Stimulated activated CD4-positive, alpha-beta T cell treated with anti-CD3 and anti-CD28 coated beads, Interleukin-12 subunit alpha, Interleukin-12 subunit beta, amount 100 ng/mL, for 4 hours (primary cell): Measurements from ENCODE around the gene HDAC4.

Experiments used
- DNase-seq: peaks from one replicate; pipeline ENCODE4 v3.0.0-alpha.2; 2020

The HDAC4 gene

DNA sequence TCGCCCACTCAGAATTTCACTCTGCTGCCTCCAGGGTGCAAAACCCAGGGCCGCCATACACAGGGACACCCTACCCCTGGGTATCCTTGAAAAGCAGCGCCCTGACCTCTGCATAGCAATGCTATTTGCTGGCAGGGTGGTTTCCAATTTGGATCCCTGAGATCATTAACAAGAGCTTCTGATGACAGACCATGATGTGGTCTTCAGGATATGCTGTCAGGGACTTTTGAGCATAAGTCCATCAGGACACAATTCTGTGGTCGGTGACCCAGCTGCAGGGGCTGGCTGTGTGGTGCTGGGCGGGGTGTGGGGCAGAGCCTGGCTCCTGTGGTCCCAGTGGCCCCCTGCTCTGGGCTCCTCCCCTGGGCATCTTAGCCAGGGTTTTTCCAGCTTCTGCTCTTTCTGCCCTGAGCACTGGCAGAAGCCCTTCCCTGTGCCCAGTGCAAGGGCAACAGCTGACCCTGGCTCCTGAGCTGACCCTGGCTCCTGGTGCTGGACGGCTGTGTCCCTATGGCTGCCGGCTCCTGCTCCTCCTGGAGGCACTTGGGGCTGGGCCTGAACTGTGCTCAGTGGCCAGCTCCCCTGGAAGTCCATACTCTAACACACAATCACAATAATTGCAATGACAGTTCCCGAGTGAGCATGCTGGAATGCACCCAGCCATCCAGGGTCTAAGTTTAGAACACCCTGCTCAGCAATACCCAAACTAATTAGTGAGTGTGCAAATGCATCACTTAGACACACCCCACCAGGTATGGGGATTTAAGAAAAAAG lies 271.5 kb downstream of the HDAC4 start:
- DNase-seq: no peak

DNA sequence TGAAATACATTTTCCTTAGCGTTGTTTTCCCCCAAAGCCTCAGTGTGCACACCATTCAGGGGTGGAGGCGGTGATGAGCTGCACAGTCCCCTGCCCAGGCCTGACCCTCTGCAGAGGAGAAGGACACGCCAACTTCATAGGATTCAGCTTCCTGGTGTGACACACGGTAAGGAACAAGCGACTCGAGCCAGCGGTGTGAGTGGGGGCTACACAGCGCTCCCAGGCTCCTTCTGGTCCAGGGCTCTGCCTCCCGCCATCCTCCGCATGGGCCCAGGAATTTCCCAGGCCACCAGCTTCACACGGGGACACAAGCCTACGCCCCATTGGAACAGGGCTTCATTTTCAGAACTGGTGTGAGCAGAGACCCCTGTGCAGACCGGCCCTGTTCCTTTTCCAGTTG lies 272.1 kb downstream of the HDAC4 start:
- no peak for DNase-seq

DNA sequence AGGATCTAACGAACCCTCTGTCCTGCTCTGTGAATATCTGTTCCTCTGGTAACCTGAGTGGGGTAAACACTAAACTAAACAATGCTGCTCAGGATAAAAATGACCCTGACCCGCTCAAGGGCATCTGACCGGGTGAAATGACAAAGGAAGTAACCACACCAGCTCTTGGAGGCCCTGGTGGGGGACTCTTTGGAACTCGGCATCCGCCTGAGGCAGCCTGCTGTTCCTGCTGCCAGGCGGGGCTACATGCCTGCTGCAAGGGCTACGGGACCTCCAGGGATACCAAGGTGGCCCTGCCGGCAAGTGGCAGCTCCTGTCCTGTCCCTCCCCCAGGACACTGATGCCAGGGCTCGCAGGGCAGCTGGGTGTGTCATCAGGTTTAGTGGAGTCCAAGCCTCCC lies 273.3 kb downstream of the HDAC4 start:
- DNase-seq: no peak

DNA sequence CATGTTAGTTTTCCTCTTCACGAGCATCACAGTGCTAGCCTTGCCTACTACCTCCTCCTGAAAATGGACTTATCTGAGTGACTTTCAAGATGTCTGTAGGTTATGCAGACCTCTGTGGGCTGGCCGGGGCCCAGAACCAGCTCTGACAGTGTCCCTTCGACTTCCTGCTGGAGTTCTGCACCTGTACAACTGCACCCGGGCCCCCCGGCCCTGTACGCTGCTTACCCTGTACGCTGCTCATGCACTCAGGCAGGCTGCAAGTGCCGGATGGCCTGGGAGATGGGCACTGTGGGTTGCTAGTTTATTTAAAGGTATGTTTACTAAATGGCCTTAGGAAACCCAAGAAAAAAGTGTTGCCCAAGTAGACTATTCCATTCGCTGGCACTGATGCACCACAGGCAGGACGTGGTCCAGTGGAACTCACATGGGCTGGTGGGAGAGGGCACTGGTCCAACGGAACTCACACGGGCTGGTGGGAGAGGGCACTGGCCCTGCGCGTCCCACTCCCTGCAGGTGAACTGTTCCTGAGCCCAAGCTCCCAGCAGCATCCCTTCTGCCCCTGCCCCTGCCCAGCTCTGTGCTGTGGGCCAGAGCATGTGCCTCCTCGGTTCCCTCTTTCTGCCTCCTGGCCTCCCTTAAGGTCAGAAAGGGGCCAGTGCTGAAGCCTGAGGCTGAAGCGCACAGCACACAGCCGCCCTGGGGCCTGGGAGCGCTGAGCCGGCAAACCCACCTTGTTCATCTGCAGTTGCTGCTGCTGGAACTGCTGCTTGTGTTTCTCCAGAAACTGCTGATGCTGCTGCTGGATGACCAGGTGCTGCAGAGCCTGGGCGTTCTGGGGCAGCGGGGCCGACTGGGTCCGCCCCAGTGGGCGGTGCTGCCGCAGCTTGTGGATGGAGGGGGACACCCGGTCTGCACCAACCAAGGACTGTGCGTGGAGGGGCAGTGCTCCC lies 274.8 kb downstream of the HDAC4 start:
- DNase-seq: no peak

DNA sequence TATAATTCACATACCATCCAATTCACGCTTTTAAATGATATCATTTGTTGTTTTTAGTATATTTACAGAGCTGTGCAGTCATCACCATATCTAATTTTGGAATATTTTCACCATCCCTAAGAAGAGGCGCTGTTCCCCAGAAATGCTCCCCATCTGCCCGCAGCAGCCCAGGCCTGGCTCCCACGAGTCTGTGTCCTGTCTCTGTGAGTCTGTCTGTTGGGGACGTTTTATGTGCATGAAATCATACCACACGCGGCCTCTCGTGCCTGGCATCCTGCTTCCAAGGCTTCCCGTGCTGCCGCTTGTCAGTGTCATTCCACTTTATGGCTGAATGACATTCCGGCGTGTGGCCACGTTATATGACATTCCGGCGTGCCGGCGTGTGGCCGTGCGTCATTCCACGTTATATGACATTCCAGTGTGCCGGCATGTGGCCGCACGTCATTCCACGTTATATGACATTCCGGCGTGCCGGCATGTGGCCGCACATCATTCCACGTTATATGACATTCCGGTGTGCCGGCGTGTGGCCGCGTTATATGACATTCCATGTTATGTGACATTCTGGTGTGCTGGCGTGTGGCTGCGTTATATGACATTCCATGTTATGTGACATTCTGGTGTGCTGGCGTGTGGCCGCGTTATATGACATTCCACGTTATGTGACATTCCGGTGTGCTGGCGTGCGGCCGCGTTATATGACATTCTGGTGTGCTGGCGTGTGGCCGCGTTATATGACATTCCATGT lies 276.5 kb downstream of the HDAC4 start:
- DNase-seq: no peak

DNA sequence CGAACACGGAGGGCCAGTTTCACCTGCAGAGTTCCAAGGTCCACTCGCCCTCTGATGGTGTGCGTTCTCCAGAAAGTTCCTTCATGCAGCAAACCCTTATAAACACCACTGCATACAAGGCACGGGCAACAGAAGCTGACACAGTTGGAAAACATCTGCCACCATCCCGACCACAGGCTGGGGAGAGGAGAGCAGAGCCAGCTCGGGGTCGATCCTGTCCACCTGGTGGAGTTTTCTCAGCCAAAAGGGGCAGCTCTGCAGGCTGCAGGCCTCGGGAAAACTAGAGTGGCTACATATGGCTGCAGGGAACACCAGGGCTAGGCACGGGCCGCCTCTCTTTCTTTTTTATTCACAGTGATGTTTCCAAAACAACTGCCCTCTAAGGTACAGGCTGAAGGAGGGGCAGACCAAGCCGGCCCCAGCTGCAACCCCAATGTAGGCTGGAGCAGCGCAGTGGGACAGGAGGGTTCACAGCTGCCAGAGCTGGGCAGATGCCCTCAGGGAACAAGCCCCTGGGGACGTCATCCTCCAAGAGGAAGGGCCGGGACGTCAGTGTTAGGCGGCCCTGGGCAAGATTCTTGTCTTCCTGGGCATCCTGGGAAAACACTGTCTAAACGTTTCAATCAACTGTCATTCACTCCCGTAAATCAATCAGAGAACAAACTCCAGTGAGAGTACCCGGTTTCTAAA lies 278.3 kb downstream of the HDAC4 start:
- DNase-seq: no peak

DNA sequence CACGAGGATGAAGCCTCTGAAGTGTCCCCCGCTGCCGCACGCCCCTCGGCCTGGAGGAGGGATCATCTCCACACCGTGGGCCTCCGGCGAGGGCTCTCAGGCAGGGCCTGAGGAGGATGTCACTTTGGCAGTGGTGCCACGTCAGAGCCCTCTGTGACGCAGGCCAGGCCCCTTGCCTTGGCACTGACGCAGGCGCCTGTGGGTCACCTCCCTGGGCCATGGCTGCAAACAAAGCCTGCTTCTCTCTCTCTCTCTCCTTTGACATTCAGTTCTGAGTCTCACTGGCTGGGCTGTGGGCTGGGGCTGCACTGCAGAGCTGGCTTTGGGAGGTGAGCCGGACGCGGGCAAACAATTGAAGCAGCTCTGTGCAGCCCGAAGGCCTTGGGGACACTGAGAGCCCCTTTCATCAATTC lies 279.2 kb downstream of the HDAC4 start:
- DNase-seq: no peak

DNA sequence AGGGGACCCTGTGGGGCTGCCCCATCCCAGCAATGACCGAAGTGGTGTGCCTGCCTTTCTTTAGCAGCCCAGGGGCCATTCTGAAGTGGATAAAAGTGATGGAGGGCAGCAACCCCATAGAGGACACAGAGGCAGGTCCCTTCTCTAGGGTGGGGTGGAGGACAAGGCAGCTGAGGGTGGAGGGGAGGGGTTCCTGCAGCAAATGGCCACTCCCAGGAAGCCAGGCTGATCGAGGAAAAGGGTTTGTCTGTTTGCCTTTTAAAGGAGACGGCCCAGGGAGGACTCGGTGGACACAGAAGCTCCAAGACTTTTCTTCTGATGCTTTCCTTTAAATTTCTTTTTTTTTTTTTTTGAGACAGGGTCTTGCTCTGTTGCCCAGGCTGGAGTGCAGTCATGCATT lies 280.2 kb downstream of the HDAC4 start:
- no peak for DNase-seq

DNA sequence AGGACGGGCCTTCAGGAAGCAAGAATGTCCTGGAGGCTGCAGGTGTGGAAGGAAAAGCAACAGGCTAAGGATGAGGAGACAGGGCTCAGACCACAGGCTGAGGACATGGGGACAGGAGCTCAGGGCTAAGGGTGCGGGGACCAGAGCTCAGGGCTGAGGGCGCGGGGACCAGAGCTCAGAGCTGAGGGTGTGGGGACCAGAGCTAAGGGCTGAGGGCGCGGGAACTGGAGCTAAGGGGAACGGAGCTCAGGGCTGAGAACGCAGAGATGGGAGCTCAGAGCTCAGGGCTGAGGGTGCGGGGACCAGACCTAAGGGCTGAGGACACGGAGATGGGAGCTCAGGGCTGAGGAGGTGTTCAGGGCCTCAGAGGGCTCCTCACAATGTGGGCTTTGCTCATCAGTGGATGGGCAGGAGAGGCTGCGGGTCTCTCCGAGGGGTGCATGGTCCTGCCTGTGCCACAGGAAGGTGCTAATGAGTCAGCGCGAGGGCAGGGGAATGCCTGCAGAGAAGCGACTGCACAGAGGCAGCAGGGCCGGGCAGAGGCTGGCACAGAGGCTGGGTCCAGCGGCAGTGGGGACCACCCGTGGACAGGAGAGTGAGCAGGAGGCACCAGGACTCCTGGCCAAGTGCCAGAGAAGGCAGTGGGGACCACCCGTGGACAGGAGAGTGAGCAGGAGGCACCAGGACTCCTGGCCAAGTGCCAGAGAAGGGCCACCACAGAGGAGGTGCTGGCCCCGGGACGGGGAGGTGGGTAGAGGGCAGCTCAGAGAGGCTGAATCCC lies 281.3 kb downstream of the HDAC4 start:
- DNase-seq: no peak

DNA sequence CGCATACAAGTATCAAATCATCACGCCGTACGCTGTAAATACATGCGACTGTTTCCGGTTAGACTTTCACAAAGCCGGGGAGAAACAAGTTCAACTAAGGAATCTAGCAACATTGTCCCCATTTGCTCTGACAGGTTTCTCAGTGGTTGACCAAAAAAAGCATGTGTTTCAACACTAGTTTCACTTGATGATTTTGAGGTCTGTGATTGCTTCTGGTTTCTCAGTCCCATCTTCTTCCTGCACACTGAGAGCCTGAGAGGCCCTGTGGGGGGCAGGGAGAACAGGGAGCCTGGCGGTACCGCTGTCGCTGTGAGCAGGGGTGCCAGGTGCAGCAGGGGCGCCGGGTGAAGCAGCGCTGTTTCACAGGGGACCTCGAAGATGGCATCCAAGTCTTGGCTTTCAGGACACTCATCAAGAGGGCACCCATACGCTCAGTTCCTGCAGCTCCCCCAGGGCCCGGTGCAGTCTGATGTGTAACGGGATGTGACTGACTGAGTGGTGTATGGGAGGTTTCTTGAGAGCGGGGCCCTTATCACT lies 282.1 kb downstream of the HDAC4 start:
- DNase-seq: no peak

DNA sequence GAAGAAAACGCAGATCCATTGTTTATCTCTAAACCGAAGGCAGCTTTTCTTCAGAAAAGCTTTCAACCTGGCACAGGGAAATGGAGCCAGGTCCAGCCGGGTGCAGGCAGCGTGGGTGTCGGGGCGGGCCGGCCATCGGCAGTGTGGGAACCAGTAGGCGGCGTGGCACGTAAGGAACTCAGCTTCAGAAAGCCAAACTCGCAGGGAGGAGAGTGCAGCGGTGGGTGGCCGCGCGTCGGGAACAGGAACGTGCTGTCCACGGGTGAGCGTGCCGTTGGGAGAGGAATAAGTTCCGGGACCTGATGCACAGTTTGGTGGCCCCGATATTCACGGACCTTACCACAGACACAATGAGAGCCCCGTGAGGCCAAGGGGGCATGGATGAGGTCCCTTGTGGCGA lies 282.6 kb downstream of the HDAC4 start:
- DNase-seq: no peak

DNA sequence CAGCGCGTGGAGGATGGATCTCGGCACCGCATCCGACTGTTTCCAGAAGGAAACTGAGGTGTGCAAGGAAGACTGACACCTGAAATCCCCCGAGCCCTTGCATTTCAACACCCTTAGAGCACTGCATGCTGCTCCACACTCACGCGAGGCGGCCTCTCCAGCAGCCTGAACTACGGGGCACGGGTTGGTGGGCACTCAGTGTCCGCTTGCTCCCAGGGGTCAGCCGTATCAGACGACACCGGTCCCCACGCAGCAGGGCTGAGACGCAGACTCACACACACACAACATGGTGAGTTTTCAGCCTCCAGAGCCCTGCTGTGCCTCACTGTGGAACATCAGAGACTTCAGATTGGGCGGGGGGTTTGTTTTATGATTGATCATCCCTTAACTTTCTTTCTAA lies 283.0 kb downstream of the HDAC4 start:
- DNase-seq: no peak

DNA sequence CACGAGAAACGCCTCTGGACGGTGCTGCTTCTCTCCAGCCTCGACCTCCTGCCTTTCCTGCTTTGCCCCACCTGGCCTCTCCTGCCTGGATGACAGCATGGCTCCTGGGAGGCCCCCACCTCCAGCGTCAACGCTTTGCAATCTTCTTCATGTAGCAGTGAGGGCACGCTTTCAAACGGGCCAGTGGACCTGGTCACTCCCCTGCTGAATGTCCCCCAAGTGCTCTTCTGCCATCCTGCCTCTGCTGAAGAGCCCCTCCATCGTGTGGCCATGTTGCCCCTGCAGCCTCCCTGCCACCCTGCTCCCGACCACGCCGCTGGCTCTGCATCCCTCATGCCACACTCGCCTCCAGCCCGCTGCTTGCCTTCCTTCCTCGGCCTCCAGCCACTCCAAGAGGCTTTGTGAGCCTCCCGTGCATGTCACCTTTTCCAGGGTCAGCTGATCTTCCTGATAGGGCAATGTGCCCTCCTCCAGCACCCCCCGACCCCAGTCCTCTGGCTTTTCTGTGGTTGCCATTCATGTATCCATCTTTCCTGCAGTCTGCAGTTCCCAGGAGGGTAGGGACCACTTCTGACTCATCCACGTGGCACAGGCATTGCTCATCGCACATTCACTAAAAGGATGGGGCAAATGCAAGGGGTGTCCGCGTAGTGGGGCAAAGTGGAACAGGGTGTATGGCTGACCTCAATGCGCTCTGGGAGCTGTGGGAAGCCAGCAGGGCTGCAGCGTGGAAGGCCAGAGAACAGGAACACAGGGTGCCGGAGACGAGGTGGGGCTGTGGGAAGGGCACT lies 284.2 kb downstream of the HDAC4 start:
- no peak for DNase-seq

DNA sequence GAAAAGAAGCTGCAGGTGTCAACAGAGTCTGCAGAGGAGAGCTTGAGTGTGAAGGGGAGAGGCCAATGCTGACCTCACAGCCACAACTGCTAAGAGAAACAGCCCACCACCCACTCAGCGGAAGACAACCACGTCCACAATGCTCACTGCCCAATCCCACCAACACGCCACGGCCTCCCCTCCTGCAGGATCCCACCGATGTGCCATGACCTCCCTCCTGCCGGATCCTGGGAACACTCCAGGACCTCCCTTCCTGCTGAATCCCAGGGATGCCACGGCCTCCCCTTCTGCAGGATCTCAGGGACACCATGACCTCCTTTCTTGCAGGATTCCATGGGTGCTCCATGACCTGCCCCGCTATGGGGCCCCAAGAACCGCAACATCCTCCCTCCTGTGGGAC lies 285.2 kb downstream of the HDAC4 start:
- DNase-seq: no peak

DNA sequence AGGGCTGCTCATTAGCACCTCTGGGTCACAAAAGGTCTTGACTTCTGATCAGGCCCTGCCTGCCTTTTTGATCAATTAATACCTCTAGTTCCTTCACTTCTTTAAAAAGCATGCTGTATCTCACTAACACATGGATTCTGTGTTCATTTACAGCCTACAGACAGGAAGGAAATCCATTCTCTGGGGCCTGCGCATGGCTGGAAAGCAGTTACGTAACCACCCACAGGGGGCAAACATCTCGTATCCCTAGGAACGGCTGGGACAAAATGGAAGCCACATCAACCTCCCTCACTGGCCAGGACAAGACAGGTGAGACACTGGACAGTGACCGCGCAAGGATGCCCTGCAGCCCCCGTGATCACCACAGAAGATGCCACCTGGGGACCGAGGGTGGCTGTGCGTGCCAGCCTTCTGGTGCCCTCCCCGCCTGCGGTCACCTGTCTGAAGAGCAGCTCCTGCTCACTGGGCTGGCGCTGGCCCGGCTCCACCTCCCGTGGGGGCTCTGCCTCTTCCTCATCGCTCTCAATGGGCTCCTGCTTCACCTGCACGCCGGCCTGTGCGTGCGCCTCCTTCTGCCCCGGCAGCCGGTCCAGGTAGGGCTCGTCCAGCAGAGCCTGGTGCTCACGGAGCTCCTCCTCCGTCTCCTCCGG lies 286.1 kb downstream of the HDAC4 start:
- DNase-seq: no peak

DNA sequence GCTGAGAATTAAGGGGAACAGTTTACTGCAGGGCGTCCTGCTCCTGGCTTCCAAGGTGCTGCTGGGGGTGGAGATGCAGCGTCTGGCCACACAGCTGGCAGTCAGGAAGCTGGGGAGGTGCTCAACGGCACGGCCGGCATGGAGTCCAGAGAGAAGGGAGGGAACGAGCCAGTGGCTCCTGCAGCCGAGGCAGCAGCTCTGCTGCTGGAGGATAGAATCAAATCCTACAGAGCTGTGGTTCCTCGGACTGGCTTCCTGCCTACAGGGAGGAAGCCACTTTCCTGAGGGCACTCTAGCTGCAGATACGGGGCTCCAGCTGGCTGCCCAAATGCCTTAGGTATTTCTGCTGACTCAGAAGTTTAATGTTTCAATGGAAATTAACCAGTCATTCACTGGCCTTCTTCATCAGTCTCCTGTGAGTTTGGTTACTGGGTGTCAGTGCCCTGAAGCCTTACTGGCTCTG lies 286.7 kb downstream of the HDAC4 start:
- DNase-seq: no peak

DNA sequence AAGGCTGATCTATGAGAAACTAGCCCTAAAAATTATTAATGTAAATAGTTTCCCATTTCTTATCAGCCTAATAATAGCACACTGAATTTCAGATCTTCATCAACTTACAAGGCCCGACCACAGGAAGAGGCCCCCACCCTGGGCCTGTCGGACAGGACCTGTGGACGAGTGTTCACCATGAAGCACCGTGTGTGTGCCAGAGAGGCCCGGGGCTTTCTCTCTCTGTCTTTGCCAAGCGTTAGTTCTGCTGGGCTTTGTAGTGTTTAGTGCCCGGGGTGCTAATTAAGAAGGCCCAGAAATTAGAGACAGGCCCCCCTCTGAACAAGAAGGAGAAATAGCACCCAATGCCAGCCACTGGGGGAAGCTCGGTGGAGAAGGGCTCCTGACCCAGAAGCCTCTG lies 287.2 kb downstream of the HDAC4 start:
- DNase-seq: no peak

DNA sequence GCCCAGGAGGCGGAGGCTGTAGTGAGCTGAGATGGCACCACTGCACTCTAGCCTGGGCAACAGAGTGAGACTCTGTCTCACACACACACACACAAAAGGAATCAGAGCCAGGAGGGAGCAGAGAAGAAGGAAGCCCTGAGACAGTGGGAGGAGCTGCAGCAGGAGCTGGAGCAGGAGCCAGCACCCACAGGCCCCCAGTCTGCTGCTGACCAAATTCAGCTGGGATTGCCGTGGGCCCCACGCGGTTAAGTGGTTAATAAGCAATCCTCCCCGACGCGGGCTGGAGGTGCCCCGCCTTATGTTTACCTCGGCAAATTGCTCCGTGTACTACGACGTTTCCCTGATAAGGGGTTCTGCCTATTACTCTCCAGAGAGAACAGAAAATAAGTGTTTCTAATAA lies 287.6 kb downstream of the HDAC4 start:
- DNase-seq: no peak

DNA sequence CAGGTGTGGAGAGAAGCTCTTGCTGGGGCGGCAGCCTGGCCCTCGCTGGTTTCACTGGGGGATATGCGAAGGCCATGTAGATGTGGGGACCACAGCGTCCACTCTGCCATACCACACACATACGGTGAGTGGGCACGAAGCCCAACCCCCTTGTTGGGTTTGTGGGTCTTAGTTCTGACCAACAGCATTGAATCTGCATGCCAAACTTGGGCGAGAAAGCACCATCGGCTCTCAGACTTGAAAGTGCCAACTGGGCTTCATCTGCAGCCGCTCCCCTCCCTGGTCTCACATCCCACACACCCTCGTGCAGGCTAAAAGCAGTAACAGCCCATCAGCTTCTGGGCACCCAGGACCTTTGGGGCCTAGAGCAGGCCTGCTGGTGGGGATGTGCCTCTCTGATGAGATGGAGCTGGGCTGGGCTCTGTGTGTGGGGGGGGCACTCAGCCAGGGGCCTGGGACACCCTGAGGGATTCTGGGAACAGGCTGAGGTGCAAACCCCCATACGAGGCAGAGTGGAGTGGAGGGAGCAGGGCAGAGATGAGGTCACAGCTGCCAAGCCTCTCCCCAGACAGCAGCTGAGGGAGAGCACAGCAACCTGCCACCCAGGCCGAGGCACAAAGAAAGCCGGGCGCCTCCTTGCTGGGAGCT lies 288.6 kb downstream of the HDAC4 start:
- no peak for DNase-seq
